Measurements from ENCODE around the gene WRAP53.

WRAP53 gene

GRCh38 chr17:7747635-7748071 lies 59.4 kb downstream of the WRAP53 start:
- no peak for DNase-seq

DNA sequence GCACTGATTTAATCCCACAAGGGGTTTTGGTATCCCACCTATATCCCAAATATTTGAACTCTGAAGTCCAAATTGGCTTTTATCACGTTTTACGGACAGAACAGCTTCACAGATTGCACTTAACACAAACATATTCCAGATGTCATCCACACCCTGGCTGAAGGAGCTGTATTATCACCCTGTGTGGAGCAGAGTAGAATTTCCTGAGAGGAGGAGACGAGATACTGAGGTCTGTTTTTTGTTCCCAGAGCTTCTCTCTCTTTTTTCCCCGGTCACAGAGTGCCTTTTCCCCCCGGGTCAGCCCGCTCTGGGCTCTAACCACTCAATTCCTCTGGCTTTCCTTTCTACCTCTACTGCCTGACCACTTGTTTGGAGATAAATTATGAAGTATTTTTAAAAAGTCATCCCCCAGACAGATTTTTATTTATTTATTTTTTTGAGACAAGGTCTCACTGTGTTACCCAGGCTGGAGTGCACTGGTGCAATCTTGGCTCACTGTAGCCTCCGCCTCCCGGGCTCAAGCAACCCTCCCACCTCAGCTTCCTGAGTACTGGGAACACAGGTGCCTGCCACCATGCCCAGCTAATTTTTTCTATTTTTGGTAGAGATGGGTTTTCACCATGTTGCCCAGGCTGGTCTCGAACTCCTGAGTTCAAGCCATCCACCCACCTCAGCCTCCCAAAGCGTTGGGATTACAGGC lies 59.9 kb downstream of the WRAP53 start:
- no peak for DNase-seq

GRCh38 chr17:7750321-7750821 lies 62.1 kb downstream of the WRAP53 start:
- DNase-seq = no peak

Measured in T-helper 9 cell (primary cell).